C4-2B (cell line): ENCODE data around the gene UBTD1.

Experiments used
- ZFX ChIP-seq: fragments of 450-650 bp; IDR thresholded peaks from 2 replicates; pipeline ENCODE4 v1.6.1; 2017
- TF ChIP-seq, protein P1 (sequence below): fragments of 450-650 bp; conservative IDR thresholded peaks from 2 replicates; pipeline ENCODE4 v1.5.1; 2017; ENCODE audit warnings: mild to moderate bottlenecking

DNA sequence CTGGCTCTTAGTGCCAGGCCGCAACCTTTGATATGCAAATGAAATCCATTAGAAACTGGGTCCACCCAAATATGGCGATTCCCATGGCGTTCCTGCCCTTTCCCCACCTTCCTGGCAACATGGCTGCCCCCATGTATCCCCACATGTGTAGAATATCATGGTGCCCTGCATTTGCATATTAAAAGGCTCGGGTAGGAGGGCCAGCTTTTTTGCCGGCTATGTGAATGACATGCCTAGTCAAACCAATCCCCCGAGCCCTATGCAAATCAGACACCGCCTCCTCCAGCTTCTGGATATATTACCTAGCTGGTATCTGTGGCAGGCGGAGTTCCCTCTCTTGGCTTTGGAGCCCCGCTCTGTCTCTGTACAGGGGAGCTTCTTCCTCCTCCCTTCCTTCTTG lies 18.8 kb upstream of the UBTD1 start:
- TF ChIP-seq, protein P1, sequence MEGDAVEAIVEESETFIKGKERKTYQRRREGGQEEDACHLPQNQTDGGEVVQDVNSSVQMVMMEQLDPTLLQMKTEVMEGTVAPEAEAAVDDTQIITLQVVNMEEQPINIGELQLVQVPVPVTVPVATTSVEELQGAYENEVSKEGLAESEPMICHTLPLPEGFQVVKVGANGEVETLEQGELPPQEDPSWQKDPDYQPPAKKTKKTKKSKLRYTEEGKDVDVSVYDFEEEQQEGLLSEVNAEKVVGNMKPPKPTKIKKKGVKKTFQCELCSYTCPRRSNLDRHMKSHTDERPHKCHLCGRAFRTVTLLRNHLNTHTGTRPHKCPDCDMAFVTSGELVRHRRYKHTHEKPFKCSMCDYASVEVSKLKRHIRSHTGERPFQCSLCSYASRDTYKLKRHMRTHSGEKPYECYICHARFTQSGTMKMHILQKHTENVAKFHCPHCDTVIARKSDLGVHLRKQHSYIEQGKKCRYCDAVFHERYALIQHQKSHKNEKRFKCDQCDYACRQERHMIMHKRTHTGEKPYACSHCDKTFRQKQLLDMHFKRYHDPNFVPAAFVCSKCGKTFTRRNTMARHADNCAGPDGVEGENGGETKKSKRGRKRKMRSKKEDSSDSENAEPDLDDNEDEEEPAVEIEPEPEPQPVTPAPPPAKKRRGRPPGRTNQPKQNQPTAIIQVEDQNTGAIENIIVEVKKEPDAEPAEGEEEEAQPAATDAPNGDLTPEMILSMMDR, result no peak
- TF ChIP-seq ZFX, result no peak
